ENCODE measurements around the gene C6orf89. TPM values are rescaled to one million over a fixed set of nuclear protein-coding genes. Genes with fewer than 3 reads are reported as not detected.

Gene C6orf89
- polyA plus RNA-seq, 3 donors from 2014 or later: 26.8 to 54.2 (median 43.8) TPM

DNA sequence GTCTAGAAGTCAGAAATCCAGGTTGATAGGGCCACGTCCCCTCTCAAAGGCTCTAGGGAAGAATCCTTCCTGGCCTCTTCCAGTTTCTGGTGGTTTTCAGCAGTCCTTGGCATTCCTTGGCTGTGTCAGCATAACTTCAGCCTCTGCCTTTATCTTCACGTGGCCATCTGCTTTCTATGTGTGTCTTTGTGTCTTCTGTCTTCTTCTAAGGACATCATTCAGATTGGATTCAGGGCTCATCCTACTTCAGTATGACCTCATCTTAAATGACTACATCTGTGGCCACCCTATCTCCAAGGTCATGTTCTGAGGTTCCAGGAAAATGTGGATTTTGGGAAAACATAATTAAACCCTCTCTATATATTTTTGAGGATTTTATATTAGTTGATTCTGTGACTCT is 23.0 kb downstream of the C6orf89 start:
- Mint-ChIP-seq H3K9me3 (no peaks in the 10 kb centered on the region), H3K4me1 (peaks cover 19 to 23% of the 10 kb centered on the region in 2 donors), H3K36me3 (peaks cover 21 to 29% (median 26%) of the 10 kb centered on the region in 3 donors), H3K27ac (peak overlapping the region in 1 of 6 donors; percentile 45), H3K4me3 (no peak overlapping the region), H3K27me3 (ENCODE audit: low read depth in 3 of 3) (no peaks in the 10 kb centered on the region)
- DNase-seq: no peak

DNA sequence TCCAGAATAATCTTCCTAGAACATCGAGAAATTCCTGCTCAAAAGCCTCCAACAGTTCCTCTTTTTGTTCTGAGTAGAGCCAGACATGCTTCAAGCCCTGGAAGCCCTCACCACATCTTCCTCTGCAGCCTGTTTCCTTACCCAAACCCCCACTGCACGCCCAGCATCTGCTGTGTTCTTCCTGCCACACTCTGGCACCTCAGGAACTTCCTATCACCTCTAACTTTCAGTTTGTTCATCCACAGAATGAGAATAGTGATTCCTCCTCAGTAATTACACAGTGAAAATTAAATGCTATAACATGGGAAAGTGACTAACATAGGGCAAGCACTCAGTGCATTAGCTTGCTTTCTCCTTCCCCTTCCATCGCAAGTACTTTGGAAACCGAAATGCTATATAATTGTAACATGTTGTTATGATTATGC is 26.3 kb downstream of the C6orf89 start:
- H3K9me3 Mint-ChIP-seq: no peaks in the 10 kb centered on the region
- H3K27me3 Mint-ChIP-seq (ENCODE audit: low read depth in 3 of 3): peaks cover 0 to 2% (median 0%) of the 10 kb centered on the region in 3 donors
- DNase-seq: peak in 2 of 3 donors; percentile 10 to 20
- H3K4me1 Mint-ChIP-seq: peaks cover 19 to 23% of the 10 kb centered on the region in 2 donors
- peak overlapping the region; percentile 61 to 82 (median 73) for H3K4me3 Mint-ChIP-seq
- H3K27ac Mint-ChIP-seq: peak overlapping the region; percentile 35 to 92 (median 88)
- peaks cover 13 to 27% (median 18%) of the 10 kb centered on the region in 3 donors for H3K36me3 Mint-ChIP-seq

DNA sequence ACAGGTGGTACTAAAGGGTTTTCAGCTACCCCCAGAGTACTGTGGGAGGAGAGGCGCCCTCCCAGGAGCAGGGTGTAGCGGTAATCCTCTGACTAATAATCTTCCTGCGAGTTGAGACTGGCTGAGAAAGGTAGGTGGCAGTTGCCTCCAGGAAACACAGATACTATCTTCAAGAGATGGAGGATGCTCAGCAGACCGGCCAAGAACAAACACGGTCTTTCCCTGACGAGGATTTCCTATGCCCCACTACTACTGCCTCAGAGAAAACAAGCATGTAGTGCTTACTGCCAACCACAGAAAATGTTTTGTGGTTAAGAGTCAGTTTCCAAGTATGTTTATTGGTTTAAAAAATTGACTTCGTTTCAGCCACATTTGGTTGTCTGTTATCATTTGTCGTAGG is 26.8 kb downstream of the C6orf89 start:
- Mint-ChIP-seq H3K36me3 (peaks cover 8 to 29% (median 18%) of the 10 kb centered on the region in 3 donors), H3K27me3 (ENCODE audit: low read depth in 3 of 3) (peaks cover 0 to 2% (median 0%) of the 10 kb centered on the region in 3 donors), H3K4me1 (peaks cover 19 to 23% of the 10 kb centered on the region in 2 donors), H3K9me3 (no peaks in the 10 kb centered on the region), H3K4me3 (peak overlapping the region; percentile 61 to 82 (median 73)), H3K27ac (peak overlapping the region; percentile 35 to 92 (median 88))
- peak; percentile 7 to 37 (median 16) for DNase-seq

DNA sequence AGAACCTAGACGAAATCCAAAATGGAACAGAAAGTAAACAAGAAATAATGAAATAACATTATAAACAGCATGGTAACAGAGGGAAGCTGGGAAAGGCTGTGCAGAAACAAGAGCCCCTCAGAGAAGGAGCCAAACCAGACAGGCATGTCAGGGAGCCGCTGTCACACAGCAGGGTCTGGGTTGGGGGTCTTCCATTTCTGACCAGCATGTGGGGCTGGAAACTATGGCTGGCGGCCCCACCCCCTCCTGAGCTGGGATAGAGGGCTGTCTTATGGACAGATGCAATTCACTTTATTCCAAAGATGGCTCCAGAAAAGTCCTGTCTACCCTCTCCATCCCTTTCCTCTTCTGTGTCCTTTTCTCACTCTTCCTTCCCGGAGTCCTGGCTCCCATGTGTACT is 27.3 kb downstream of the C6orf89 start:
- Mint-ChIP-seq H3K4me1 (peaks cover 19 to 23% of the 10 kb centered on the region in 2 donors), H3K27ac (peak overlapping the region; percentile 35 to 92 (median 88)), H3K9me3 (no peaks in the 10 kb centered on the region), H3K4me3 (peak overlapping the region in 3 of 5 donors; percentile 67 to 82 (median 73)), H3K36me3 (peaks cover 5 to 24% (median 16%) of the 10 kb centered on the region in 3 donors), H3K27me3 (ENCODE audit: low read depth in 3 of 3) (peaks cover 0 to 2% (median 0%) of the 10 kb centered on the region in 3 donors)
- no peak for DNase-seq

DNA sequence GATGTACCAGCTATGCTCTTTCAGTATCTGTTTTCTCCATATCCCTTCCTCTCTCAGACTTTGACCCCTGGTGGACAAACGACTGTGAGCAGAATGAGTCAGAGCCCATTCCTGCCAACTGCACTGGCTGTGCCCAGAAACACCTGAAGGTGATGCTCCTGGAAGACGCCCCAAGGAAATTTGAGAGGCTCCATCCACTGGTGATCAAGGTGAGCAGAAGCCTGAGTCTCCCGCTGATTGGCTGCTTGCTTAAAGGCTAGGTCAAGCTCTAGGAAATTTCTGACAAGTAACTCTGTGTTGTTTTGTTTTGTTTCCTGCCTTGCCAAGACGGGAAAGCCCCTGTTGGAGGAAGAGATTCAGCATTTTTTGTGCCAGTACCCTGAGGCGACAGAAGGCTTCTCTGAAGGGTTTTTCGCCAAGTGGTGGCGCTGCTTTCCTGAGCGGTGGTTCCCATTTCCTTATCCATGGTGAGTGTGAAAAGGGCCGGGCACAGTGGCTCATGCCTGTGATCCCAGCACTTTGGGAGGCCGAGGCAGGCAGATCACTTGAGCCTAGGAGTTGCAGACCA is 28.6 kb downstream of the C6orf89 start:
- Mint-ChIP-seq H3K27ac (peak overlapping the region in 2 of 6 donors; percentile 16 to 64), H3K9me3 (no peaks in the 10 kb centered on the region), H3K27me3 (ENCODE audit: low read depth in 3 of 3) (peaks cover 0 to 2% (median 0%) of the 10 kb centered on the region in 3 donors), H3K36me3 (peaks cover 6 to 23% (median 11%) of the 10 kb centered on the region in 3 donors), H3K4me1 (peaks cover 19 to 23% of the 10 kb centered on the region in 2 donors), H3K4me3 (no peak overlapping the region)
- DNase-seq: no peak

DNA sequence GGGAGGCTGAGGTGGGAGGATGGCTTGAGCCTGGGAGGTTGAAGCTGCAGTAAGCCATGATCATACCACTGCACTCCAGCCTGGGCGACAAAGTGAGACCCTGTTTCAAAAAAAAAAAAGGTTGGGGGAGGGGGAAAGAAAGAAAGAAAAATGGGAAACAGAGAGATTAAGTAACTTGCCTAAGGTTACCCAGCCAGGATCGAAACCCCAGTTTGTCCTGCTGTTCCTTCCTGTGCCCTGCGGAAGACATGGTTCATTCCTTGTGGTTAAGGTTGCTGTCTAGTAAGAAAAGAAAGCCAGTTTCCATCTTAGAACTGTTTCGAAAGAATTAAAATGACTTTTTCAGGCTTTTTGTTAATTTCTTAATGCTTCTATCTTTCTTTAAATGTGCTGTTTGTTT is 29.8 kb downstream of the C6orf89 start:
- Mint-ChIP-seq H3K27me3 (ENCODE audit: low read depth in 3 of 3) (peaks cover 0 to 3% (median 2%) of the 10 kb centered on the region in 3 donors), H3K27ac (peak overlapping the region in 1 of 6 donors; percentile 2), H3K4me3 (no peak overlapping the region), H3K36me3 (peaks cover 13 to 33% (median 16%) of the 10 kb centered on the region in 3 donors), H3K4me1 (peaks cover 19 to 23% of the 10 kb centered on the region in 2 donors), H3K9me3 (no peaks in the 10 kb centered on the region)
- no peak for DNase-seq

DNA sequence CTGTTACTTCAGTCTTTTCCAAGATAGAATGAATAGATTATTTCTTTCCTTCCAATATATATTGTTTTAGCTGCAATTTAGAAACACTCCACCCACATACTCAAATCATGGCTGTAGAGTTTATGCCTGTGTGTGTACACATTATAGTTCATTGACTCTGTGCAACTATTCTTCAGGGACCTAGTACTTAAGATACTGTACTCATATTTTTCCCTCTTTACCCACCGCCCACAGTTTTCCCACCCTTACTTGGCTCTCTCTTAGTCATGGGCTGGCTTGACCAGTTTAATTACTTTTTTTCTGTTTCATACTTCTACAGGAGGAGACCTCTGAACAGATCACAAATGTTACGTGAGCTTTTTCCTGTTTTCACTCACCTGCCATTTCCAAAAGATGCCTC is 30.4 kb downstream of the C6orf89 start:
- peaks cover 13 to 37% (median 16%) of the 10 kb centered on the region in 3 donors for H3K36me3 Mint-ChIP-seq
- peaks cover 0 to 3% (median 2%) of the 10 kb centered on the region in 3 donors for H3K27me3 Mint-ChIP-seq (ENCODE audit: low read depth in 3 of 3)
- H3K27ac Mint-ChIP-seq: peak overlapping the region in 3 of 6 donors; percentile 2 to 58 (median 33)
- no peaks in the 10 kb centered on the region for H3K9me3 Mint-ChIP-seq
- H3K4me3 Mint-ChIP-seq: no peak overlapping the region
- H3K4me1 Mint-ChIP-seq: peaks cover 19 to 23% of the 10 kb centered on the region in 2 donors
- DNase-seq: no peak

DNA sequence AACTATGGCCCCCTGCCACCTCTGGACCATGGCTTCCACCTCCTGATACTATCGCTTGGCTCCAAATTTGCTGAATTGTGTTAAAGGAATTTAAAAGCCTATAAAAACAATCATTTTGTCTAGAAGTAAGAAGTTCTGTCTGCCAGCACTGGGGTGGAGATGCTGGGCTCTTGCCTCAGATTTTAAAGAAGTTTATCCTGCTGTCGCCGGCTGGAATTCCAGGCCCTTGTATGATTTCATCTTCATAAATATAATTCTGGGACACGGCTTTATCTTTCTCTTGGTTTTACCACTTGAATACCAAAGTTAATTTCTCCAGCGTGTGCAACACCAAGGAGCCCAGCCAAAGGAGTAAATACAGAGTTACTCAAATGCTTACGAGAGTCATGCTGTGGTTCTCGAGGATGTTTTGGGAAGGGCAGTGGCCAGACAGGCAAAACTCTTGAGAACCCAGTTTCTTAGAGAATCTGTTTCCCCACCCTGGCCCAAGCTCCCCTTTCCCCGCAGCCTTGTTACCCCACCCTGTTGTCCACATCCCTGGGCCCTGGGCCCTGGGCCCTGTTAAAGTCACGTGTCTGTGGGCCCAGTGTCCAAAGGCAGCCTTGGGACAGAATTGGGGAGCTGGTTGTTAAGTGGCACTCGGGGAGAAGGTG is 31.9 kb downstream of the C6orf89 start:
- Mint-ChIP-seq H3K9me3 (no peaks in the 10 kb centered on the region), H3K27ac (no peak overlapping the region), H3K36me3 (peaks cover 13 to 43% (median 16%) of the 10 kb centered on the region in 3 donors)

DNA sequence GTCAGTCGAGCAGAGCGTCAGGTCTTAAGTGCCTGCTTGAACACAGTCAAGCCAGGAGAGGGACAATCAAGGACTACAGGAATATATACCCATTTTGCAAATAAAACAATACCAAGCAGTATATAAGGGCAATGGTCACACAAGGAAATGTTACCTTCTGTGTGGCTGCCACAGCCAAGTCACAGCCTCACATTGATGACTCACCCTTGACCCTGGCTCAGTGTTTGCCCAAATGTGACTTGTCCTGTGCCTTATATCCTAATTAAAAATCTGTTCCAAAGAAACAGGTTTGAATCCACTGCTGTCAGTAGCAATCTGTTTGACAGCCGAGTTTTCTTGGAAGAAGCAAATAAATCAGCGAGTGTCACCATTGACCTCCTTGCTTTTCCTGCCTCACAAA is 34.3 kb downstream of the C6orf89 start:
- Mint-ChIP-seq H3K9me3 (no peaks in the 10 kb centered on the region), H3K4me3 (no peak overlapping the region), H3K27ac (no peak overlapping the region), H3K36me3 (peaks cover 16 to 55% (median 22%) of the 10 kb centered on the region in 3 donors), H3K27me3 (ENCODE audit: low read depth in 3 of 3) (peaks cover 0 to 6% (median 0%) of the 10 kb centered on the region in 3 donors), H3K4me1 (no peaks in the 10 kb centered on the region)
- no peak for DNase-seq

More for the DNA sequence above, 31.9 kb downstream of the C6orf89 start:
- no peak for DNase-seq
- Mint-ChIP-seq H3K4me3 (no peak overlapping the region), H3K27me3 (ENCODE audit: low read depth in 3 of 3) (peaks cover 0 to 3% (median 2%) of the 10 kb centered on the region in 3 donors), H3K4me1 (peaks cover 6 to 9% of the 10 kb centered on the region in 2 donors)

DNA sequence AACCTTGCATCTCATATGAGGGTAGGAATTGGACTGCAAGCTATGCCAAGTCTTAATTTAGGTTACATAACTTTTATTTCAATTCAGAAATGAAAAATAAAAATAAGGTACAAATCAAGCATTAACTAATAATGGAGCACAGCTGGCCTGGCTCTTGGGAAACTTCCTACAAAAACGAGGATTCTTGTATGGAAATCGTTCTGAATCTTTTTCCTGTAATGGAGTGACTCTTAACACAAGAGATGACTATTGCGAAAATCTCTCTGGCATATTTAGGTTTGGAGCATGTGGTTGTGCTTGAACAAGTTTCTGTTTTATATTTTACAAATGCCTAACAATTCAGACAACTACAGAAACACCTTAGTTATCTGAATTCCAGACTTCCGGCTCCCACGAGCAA is 34.8 kb downstream of the C6orf89 start:
- no peaks in the 10 kb centered on the region for H3K9me3 Mint-ChIP-seq
- peaks cover 16 to 52% (median 19%) of the 10 kb centered on the region in 3 donors for H3K36me3 Mint-ChIP-seq
- no peak overlapping the region for H3K27ac Mint-ChIP-seq
- H3K4me1 Mint-ChIP-seq: no peaks in the 10 kb centered on the region
- DNase-seq: no peak
- no peak overlapping the region for H3K4me3 Mint-ChIP-seq
- peaks cover 0 to 6% (median 0%) of the 10 kb centered on the region in 3 donors for H3K27me3 Mint-ChIP-seq (ENCODE audit: low read depth in 3 of 3)

DNA sequence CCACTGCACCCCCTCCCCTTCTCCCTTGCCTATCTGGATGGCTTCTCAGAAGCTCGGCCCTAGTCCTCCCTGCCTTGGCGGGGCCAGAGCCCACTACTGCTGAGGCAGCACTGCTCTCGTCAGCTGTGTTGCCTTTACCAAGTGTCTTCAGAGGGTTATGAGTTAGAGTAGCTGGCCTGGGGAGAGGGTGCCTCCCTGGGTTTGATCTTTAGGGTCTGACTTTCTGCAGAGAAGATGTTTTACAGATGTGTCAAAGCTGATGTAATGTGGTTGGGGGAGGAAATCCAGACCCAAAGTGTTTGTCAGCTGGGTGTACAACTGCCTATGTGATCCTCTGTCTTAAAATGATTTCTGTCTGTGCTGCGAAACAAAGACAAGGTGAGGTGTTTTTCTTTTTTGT is 38.4 kb downstream of the C6orf89 start:
- Mint-ChIP-seq H3K36me3 (peaks cover 11 to 42% (median 13%) of the 10 kb centered on the region in 3 donors), H3K9me3 (no peaks in the 10 kb centered on the region), H3K4me1 (no peaks in the 10 kb centered on the region), H3K4me3 (no peak overlapping the region), H3K27me3 (ENCODE audit: low read depth in 3 of 3) (peaks cover 0 to 6% (median 0%) of the 10 kb centered on the region in 3 donors), H3K27ac (no peak overlapping the region)
- no peak for DNase-seq

DNA sequence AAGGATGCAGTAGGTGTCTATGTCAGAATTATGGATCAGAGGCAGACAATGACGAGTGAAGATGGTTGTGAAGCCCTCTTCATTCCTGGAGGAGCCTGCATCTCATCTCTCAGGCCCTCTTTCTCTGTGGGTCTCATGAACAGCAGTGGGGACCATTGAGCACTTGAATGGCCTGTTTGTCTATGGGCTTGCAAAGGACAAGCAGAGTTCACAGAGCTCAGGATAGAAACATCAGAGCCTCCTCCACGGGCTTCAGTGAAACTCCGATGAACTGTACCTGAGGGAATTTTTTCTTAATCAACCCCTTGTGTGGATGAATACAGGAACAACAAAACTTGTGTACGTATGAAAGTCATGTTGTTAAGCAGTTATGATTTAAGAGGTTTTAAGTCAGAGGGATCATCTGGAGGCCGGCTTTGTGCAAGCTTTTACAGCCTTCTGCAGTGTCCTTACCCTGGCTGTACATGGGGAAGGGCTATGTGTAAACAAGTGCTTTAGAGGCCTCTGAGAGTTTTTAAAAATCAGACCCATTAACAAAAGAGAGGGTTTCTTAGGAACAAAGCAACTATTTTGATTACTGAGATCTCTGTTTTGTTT is 39.1 kb downstream of the C6orf89 start:
- Mint-ChIP-seq H3K27ac (no peak overlapping the region), H3K4me1 (no peaks in the 10 kb centered on the region), H3K36me3 (peaks cover 4 to 35% (median 9%) of the 10 kb centered on the region in 3 donors), H3K27me3 (ENCODE audit: low read depth in 3 of 3) (peaks cover 0 to 5% (median 0%) of the 10 kb centered on the region in 3 donors), H3K9me3 (no peaks in the 10 kb centered on the region), H3K4me3 (no peak overlapping the region)
- no peak for DNase-seq

DNA sequence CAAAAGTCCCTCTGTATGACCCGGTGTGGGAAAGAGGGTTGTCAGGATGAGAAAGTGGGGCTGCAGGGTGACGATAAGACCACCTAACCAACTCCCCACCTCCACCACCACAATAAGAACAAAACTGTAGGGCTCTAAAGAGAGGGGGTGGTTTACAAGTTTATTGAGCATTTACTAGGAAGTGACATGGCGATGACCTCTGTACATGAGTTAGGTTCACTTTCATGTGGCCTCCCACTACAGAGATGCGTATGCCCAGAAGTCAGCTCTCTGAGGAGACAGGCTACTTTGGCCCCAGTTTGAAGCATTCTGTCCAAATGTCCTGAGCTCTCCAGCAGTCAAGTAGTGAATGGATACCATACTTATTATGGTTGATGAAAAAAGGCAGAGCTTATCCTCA is 40.1 kb downstream of the C6orf89 start:
- Mint-ChIP-seq H3K36me3 (peaks cover 3 to 37% (median 8%) of the 10 kb centered on the region in 3 donors), H3K27me3 (ENCODE audit: low read depth in 3 of 3) (peaks cover 0 to 3% (median 0%) of the 10 kb centered on the region in 3 donors), H3K27ac (no peak overlapping the region), H3K4me1 (no peaks in the 10 kb centered on the region), H3K4me3 (no peak overlapping the region), H3K9me3 (no peaks in the 10 kb centered on the region)
- no peak for DNase-seq

Data from immature natural killer cell (primary cell).